HG03460 (cell line): Measurements from ENCODE around the gene TUT1.
"Not testable (repeated sequence)": the region's sequence is repeated elsewhere in the genome, so short reads cannot be mapped to it uniquely, and the experiment has no call there.

Source experiments
- ATAC-seq: cut with Tn5 transposase; IDR thresholded peaks from one replicate; pipeline ENCODE4 v1.9.1; 2021; ENCODE audit not compliant: unreplicated experiment

Gene TUT1

GRCh38 chr11:62591448-62592145, at the start of gene TUT1:
Gene TUT1, minus strand, starts transcription at chr11:62591523. Its CDS starts 38 bp downstream, at chr11:62591485.
- peak; percentile 86 for ATAC-seq

- no peak for ATAC-seq
Observed at GRCh38 chr11:62632492-62632891, 41.2 kb upstream of the TUT1 start.

- ATAC-seq = no peak
Observed at GRCh38 chr11:62627713-62628112, 36.4 kb upstream of the TUT1 start.

DNA sequence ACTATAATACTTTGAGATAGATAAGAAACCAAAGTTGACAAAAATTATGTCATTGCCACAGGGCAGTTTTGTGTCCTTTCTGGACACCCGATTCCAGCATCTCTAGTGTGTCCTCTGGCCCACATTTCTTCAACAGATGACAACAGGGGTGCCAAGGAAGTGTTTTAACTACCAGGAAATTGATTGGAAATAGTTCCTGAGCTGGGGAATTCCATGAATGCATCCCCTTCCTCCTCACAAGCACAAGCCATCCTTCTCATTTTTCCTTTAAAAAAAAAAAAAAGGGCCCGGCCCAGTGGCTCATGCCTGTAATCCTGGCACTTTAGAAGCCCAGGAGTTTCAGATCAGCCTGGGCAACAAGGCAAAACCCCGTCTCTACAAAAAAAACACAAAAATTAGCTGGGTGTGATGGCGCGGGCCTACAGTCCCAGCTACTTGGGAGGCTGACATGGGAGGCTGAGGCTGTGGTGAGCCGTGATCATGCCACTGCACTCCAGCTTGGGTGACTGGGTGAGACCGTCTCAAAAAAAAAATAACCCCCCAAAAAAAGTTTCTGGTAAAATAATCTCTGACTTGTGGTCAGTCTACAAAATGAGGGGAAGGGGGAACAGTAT, 31.3 kb upstream of the TUT1 start:
- no peak for ATAC-seq

GRCh38 chr11:62621567-62622470, 30.5 kb upstream of the TUT1 start, which contains the start of gene B3GAT3:
Gene B3GAT3, minus strand, starts transcription at chr11:62621986. Its CDS starts 39 bp downstream, at chr11:62621947.
- ATAC-seq = peak; percentile 90

DNA sequence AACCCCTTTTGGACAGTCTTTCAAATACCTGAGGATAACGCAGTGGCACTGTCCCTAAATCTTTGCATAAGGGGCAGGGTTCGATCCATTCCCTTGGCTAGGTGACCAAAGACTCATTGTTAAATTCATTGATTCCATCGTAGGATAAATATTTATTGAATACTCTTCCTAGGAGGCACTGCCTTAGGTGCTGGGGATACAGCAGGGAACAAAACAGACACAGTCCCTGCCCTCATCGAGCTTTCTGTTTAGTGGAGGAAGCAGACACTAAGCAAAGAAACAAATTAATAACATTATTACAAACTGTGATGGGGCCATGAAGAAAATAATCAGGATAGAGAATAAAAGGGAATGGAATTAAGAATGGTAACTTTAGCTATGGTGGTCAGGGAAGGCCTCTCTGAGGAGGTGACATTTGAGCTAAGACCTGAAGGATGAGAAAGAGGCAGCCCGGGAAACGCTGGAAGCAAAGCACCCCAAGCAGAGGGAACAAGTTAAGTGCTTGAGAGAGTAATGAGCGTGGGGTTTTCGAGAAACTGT, 29.8 kb upstream of the TUT1 start:
- no peak for ATAC-seq

DNA sequence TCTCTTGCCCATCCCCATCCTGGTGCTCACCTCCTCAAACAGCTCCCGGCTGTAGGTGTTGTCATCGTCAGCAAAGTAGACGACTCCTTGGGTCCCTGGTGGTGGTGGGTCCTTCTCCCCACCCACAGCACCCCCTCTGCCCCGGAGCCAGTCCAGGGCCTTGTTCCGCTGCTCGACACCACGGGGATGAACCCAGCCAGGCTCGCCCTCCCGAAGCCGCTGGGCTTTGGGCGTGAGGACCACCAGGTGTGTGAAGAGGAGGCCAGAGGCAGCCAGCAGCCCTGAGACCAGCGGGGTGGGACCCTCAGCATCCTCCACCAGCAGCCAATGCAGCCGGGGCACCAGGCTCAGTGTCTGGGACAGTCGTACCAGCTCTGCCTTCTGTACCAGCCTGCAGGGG, 25.6 kb upstream of the TUT1 start:
- not testable (repeated sequence) for ATAC-seq

DNA sequence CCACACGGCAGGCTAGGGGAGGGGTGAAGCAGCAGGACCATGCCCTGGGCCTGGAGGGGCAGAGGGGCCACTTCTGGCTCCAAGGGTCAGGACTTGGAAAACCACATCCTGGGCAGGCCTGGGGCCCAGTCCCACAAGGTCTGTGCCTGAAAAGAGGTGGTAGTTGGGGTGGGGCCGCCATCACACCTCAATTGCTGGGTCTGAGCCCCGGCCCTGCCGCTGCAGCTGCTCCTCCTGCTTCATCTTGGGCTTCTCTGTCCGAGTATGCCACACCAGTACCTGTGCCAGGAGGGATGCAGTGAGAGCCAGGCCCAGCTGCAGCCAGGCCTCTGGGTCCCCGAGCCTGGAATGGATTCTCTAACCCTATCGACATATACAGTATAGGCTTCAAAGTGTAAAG, 24.2 kb upstream of the TUT1 start:
- ATAC-seq = no peak

DNA sequence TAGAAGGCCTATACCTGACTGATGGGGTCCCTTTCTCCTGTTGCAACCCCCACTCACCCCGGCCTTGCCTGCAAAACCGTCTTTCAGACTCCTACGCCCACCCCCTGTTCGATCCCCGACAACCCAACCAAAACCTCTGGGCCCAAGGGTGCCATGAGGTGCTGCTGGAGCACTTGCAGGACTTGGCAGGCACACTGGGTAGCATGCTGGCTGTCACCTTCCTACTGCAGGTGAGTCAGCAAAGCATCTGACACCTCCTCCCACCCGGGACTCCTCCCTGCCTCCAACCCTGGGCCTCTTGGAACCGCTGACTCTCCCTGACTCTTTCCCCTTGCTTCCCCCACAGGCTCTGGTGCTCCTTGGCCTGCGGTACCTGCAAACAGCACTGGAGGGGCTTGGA, 23.0 kb upstream of the TUT1 start:
- ATAC-seq = no peak

- ATAC-seq = no peak
Observed at GRCh38 chr11:62613291-62613778, 22.0 kb upstream of the TUT1 start.

GRCh38 chr11:62612366-62613290, 21.3 kb upstream of the TUT1 start, which contains the start of the genes EML3 and ROM1:
Gene EML3, minus strand, starts transcription at chr11:62612775. Its CDS starts 318 bp downstream, at chr11:62612457.
Gene ROM1, plus strand, starts transcription at chr11:62613257. Its CDS starts 25 bp downstream, at chr11:62613282.
- peak; percentile 59 for ATAC-seq

- peak; percentile 28 for ATAC-seq
Observed at GRCh38 chr11:62611705-62612365, 20.5 kb upstream of the TUT1 start.

DNA sequence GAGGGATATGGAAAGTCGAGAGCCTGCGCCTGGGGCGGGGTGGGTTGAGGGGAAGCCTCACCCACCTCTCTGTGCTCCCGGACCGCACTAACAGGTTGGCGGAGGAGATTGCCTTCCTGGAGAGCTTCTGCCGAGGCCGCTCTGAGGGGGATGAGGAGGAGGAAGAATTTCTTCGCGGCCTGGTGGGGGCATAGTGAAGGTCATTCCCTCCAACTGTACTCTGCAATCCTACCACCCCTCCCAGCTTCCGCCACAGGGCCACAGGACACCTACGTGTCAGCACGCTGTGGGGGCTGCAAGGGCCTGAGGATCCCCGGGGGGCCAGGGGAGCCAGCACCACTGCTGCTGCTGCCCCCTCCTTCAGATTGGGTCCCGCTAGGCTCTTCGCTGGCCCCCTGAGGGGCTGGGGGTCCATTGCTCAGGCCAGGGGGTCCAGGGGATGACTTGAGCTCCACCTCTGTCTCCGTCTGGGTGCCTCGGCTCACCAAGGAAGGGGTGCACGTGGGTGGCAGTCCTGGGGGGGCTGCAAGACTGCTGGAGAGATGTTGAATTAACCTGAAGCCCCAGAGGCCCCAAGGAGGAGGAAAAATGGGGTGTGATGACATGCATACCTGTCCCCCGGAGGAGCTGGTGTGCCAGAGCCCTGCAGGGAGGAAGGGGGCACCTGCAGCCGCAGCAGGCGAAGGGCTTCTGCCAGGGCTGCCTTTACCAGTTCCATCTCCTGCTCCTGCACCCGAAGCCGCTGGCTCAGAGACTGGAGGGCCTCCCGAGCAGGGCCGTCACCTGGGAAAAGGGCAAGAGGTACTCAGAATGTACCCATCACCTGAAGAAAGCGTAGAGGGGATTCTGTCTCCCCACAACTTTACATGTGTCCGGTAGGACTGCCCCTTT, 19.7 kb upstream of the TUT1 start:
- ATAC-seq = no peak

GRCh38 chr11:62610403-62610802, 19.1 kb upstream of the TUT1 start:
- no peak for ATAC-seq

DNA sequence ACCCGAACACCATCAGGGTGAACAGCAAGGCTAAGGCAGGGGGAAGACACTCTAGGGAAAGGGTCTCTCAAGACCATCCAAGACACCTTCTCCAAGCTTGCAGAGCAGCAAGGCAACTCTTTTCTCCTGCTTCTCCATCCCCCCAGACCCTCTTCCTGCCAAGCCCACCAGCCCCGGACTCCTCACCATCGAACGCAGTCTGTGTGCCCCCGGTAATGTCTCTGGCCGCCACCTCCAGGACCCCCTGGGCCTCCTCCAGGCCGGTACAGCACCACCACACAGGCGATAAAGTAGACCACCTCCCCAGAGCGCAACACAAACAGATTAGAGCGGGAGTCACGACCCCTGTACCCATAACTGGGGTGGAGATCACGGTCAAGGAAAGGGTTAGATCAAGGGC, 17.5 kb upstream of the TUT1 start:
- ATAC-seq = no peak

GRCh38 chr11:62607714-62608113, 16.4 kb upstream of the TUT1 start:
- no peak for ATAC-seq

GRCh38 chr11:62605902-62606301, 14.6 kb upstream of the TUT1 start:
- no peak for ATAC-seq

DNA sequence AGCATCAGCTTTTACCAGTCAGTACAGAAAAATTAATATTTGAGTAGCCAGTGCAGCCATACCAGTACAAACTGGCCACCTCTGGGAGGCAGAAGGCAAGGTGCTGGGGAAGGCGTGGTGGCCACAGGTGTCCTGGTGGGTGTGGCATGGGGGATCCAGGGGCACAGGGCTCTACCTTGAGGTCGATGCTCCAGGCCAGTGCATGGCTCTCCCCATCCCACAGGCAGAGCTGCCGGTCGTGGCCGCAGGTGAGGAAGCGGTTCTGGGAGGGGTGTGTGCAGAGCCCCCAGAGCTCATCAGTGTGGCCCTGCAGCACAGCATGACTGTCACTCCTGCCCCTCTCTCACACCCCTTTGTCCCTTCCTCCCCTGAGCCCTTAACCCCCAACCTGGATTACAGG, 14.1 kb upstream of the TUT1 start:
- no peak for ATAC-seq
